Effector memory CD4-positive, alpha-beta T cell (primary cell): ENCODE data around the gene BZW1.
A peak's percentile ranks its signal among the peaks of the same experiment; 100 is the strongest.

Experiments used
- DNase-seq, 3 donors: peaks; one replicate each; pipeline ENCODE4 v3.0.0-alpha.2; 2020
- H3K27ac ChIP-seq: 2 replicates; pipeline ENCODE4 v1.7.0; 2013; ENCODE audit warnings: mild to moderate bottlenecking, low read length, moderate library complexity; ENCODE audit not compliant: insufficient read depth, poor library complexity, severe bottlenecking
- H3K27me3 ChIP-seq: replicated peaks from 2 replicates; pipeline ENCODE4 v1.7.0; 2013; ENCODE audit warnings: mild to moderate bottlenecking, low read length; ENCODE audit not compliant: insufficient read depth, control insufficient read depth, poor library complexity, severe bottlenecking
- H3K36me3 ChIP-seq: 2 replicates; pipeline ENCODE4 v1.7.0; 2013; ENCODE audit warnings: mild to moderate bottlenecking, low read length, moderate library complexity; ENCODE audit not compliant: control insufficient read depth, insufficient read depth
- H3K4me1 ChIP-seq: 2 replicates; pipeline ENCODE4 v1.7.0; 2013; ENCODE audit warnings: low read length, mild to moderate bottlenecking; ENCODE audit not compliant: control insufficient read depth, insufficient read depth, poor library complexity, severe bottlenecking
- H3K4me3 ChIP-seq: 2 replicates; pipeline ENCODE4 v1.7.0; 2013; ENCODE audit warnings: low read length, low read depth, mild to moderate bottlenecking; ENCODE audit not compliant: insufficient read depth, poor library complexity, severe bottlenecking
- H3K9me3 ChIP-seq: 2 replicates; pipeline ENCODE4 v1.7.0; 2013; ENCODE audit warnings: mild to moderate bottlenecking, low read length, moderate library complexity; ENCODE audit not compliant: control insufficient read depth

Gene BZW1

DNA sequence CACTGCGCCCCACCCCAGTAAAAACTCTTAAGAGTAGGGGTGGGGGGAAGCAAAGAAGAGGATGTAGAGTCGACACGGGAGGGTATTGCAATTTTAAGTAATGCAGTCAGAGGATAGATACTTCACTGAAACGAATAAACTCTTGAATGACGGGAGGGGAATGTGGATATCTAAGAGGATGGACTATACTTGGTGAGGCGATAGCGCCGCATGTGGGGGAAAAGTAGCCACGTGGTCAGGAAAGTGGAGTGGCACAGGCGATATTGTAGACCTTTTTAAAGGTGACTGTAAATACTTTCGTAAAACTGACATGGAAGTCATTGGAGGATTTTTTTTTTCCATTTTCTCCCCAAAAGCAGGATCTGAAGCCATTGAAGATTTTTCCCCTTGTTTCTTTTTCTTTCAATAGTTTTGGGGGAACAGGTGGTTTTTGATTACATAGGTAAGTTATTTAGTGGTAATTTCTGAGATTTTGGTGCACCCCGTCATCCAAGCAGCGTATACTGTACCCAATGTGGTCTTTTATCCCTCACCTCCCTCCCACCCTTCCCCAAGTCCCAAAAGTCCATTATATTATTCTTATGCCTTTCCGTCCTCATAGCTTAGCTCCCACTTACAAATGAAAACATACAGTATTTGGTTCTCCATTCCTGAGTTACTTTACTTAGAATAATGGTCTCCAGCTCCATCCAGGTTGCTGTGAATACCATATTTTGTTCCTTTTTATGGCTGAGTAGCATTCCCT lies 39.0 kb downstream of the BZW1 start:
- Histone ChIP-seq H3K27ac (no peak overlapping the region), H3K4me1 (no peaks in the 10 kb centered on the region), H3K4me3 (no peak overlapping the region), H3K36me3 (peaks cover 40% of the 10 kb centered on the region), H3K9me3 (no peaks in the 10 kb centered on the region), H3K27me3 (no peaks in the 10 kb centered on the region)
- no peak for DNase-seq

DNA sequence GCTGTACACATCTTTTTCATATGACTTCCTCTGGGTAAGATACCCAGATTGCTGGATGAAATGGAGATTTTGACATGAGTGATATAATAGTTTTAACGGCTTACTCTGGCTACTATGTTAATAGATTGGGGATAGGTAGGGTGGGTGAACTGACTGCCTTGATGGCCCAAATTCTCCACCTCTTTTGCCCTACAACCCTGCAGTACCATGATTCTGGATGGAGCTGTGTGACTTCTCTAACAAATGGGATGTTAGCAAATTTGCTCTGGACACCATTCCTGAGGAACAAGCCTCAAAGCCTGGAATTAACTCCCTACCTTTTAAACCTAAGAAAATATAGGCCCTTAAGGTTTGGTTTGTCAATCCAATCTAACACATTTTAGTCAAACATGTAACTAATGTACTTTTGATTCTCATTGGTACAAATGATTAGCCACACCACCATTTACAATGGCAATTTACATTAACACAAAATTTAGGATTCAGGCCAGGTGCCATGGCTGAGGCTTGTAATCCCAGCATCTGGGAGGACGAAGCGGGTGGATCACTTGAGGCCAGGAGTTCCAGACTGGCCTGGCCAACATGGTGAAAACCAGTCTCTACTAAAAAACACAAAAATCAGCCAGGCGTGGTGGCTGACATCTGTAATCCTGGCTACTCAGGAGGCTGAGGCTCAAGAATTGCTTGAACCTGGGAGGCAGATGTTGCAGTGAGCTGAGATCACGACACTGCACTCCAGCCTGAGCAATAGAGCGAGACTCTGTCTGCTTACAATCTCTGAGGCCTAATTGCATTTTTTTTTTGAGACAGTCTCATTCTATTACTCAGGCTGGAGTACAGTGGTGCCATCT lies 39.9 kb downstream of the BZW1 start:
- Histone ChIP-seq H3K4me3 (no peak overlapping the region), H3K27ac (no peak overlapping the region), H3K27me3 (no peaks in the 10 kb centered on the region), H3K4me1 (no peaks in the 10 kb centered on the region), H3K9me3 (no peaks in the 10 kb centered on the region), H3K36me3 (peaks cover 48% of the 10 kb centered on the region)
- no peak for DNase-seq

DNA sequence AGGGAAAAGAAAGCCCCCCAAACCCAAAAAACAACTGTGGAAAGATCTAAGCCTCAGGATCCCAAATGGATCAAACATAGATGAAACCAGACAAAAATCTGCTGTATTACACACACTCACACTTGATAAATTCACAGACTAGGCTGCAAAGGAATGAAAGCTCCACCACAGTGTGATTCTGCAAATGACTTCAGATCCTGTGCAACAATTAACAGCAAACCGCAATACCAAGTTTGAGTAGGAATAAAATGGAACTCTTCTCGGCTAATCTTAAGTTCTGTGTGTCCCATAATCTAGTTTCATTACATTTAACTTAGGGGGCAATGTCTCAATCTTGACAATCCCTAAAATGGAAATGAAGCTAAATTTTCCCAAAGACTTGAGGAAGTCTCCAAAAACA lies 40.9 kb downstream of the BZW1 start:
- no peak for DNase-seq
- Histone ChIP-seq H3K9me3 (no peaks in the 10 kb centered on the region), H3K4me3 (no peak overlapping the region), H3K27me3 (no peaks in the 10 kb centered on the region), H3K27ac (no peak overlapping the region), H3K4me1 (no peaks in the 10 kb centered on the region), H3K36me3 (peaks cover 58% of the 10 kb centered on the region)

DNA sequence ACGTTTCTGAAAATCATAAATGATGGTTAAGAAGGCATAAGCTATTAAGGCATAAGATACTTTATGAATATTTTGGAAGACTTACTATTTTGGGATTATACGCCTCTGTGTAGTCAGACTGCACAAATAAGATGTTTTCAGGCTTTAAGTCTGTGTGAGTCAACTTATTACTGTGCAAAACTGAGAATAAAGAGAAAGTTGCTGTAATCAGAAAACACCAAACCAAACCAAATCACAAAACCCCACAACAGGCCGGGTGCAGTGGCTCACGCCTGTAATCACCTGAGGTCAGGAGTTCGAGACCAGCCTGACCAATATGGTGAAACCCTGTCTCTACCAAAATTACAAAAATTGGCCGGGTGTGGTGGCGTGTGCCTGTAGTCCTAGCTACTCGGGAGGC lies 45.1 kb downstream of the BZW1 start:
- Histone ChIP-seq H3K9me3 (no peaks in the 10 kb centered on the region), H3K4me3 (no peak overlapping the region), H3K36me3 (peaks cover 96% of the 10 kb centered on the region), H3K27ac (no peak overlapping the region), H3K4me1 (peaks cover 31% of the 10 kb centered on the region), H3K27me3 (no peaks in the 10 kb centered on the region)
- no peak for DNase-seq

DNA sequence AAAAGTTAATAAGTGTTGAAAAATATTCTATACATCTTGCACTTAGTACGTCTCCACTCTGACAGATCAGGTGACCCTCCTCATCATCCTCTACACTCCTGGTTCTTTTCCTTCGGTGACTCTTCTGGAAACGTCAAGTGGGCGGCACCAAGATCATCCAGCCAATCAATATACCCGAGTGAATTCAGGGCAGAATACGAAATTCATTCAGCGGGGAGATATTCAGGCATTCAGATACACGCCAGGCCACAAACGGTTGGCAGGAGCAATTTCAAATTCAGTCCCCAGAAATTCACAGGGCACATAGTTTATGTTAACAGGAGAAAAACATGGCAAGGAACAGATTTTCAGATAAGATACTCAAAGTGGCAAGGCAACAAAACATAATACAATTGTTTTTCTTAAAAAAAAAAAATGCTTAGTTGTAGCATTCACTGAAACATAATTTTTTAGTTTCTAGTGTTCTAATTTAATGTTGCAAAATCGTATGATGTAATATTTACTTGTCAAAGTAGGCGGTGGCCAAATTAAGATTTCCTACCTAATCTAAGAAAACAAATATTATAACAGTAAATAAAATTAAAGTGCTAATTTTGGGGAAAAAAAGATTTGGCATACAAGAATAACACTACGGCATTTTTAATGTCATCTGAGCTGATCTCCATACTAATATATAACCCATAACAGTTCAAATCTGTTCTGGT lies 48.5 kb downstream of the BZW1 start:
- peak overlapping the region; percentile 15 for H3K27ac ChIP-seq
- H3K9me3 ChIP-seq: no peaks in the 10 kb centered on the region
- peak in 1 of 3 donors; percentile 27 for DNase-seq
- H3K4me1 ChIP-seq: peaks cover 33% of the 10 kb centered on the region
- H3K4me3 ChIP-seq: peak overlapping the region; percentile 93
- no peaks in the 10 kb centered on the region for H3K27me3 ChIP-seq
- peaks cover 76% of the 10 kb centered on the region for H3K36me3 ChIP-seq

DNA sequence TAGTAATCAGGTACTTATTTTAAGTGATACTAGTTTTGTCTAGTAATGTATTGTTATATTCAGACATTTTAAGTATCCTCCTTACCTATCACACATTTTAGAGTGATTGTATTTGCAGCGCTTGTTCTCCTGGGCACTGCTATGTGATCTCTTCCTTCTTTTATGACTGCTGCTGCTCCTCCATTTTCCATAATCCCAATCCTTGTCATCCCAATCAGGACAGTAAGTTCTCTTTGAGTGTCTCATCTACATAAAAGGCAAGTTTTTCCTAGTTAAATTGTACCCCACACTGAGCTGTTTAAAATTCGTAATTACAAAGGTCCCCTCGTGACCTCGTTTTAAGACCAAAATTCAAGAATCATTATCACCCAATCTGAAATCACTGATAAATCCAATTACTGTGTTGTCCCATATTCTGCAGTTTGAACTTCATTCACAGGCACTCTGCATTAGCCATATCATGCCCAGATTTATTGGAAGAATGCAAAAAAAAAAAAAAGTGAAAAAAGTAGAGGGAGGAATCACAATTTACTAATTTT lies 50.0 kb downstream of the BZW1 start:
- Histone ChIP-seq H3K27me3 (no peaks in the 10 kb centered on the region), H3K9me3 (no peaks in the 10 kb centered on the region), H3K4me1 (peaks cover 35% of the 10 kb centered on the region), H3K36me3 (peaks cover 62% of the 10 kb centered on the region), H3K4me3 (peak overlapping the region; percentile 93), H3K27ac (peak overlapping the region; percentile 100)
- no peak for DNase-seq

DNA sequence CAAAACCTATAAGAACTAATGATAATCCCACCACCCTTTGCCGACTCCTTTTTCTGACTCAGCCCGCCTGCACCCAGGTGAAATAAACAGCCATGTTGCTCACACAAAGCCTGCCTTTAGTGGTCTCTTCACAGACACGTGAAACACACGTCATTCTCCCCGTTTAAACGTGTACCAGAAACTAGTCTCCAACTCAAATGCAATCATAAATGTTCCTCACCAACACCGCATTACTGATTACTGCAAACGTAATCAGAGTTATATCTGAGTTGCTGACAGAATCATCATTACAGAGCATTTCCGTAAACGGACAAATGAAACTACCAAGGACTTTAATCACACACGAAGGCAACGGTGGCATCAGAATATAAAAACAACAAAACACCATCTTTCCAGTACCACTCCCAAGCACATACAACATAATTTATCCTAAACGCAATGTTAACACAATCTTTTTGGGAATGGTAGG lies 50.9 kb downstream of the BZW1 start:
- H3K36me3 ChIP-seq: peaks cover 53% of the 10 kb centered on the region
- peak; percentile 40 to 50 (median 48) for DNase-seq
- peaks cover 35% of the 10 kb centered on the region for H3K4me1 ChIP-seq
- H3K27me3 ChIP-seq: no peaks in the 10 kb centered on the region
- peak overlapping the region; percentile 93 for H3K4me3 ChIP-seq
- peak overlapping the region; percentile 100 for H3K27ac ChIP-seq
- no peaks in the 10 kb centered on the region for H3K9me3 ChIP-seq

DNA sequence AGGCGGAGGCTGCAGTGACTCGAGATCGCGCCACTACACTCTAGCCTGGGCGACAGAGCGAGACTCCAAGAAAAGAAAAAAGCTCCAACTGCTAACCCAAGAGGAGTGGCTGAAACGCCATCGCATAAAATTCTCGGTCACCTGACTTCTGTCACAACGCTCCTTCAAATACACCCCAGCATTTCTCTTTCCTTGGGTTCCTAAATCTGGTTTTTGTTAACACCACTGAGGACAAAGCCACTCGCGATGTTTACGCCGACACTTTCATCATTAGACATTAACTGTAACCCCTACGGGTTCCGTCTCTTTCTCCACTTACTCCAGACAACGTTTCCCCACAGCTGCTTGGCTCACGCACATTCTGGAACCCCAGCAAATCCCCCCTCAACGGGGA lies 52.1 kb downstream of the BZW1 start:
- Histone ChIP-seq H3K9me3 (no peaks in the 10 kb centered on the region), H3K4me1 (peaks cover 27% of the 10 kb centered on the region), H3K27me3 (no peaks in the 10 kb centered on the region), H3K27ac (peak overlapping the region; percentile 100), H3K4me3 (peak overlapping the region; percentile 93), H3K36me3 (peaks cover 41% of the 10 kb centered on the region)
- DNase-seq: peak in 1 of 3 donors; percentile 38

DNA sequence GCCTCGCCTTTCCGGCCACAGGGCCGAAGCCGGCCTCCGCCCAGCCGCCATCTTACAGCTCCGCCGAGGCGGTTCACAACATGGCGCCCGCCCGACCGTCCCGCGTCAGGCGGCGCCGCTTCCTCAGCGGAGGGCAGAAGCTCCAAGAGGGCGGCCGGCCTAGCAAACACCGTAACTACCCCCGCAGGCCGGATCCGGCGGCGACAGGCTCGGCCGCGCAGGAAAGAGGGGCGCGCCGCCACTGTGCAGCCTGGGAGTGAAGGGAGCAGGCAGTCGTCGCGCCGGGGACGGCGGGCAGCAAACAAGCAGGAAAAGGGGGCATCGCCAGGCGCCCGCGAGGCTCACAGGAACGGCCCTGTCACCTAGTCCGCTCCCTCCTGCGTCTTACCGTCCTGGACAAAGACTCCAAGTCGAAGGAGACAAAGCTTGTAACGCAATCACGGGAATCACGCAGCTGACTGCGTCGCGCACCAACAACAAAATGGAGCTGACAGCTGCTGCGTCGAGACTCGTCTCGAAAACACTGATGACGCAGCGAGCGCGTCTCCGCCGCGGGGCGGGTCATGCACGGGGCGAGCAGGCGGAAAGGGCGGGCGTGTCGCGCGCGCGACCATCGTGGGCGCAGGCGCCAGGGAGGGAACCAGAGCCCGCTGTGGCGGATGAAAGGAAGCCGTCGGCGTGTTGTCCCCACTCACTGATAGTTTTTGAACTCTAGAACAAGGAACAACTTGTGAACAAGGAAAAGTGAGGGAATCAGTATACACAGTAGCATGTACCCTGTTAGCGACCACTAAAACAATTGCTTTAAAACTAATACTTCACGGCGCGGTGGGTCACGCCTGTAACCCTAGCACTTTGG lies 52.7 kb downstream of the BZW1 start, which contains the start of gene CLK1:
TSS of gene CLK1 (minus strand) at position 483 of the 859 bp plus-strand sequence. CDS start 2,796 bp downstream, outside the sequence.
- Histone ChIP-seq H3K9me3 (no peaks in the 10 kb centered on the region), H3K36me3 (peaks cover 35% of the 10 kb centered on the region), H3K27ac (peak within 1 kb of the TSS; percentile 100), H3K27me3 (no peaks in the 10 kb centered on the region), H3K4me3 (peak within 1 kb of the TSS; percentile 93), H3K4me1 (peaks cover 21% of the 10 kb centered on the region)
- DNase-seq: peak; percentile 91 to 95 (median 93)
